ENCODE results near the gene EPS8L1. TPM values are rescaled to one million over a fixed set of nuclear protein-coding genes. Genes with fewer than 3 reads are reported as not detected.

EPS8L1 gene
- total and polyA plus RNA-seq, 2 donors (not counting 1 experiment from before 2014, with no cell fraction given) = 0.72 to 1.0 TPM

GRCh38 chr19:55070466-55071128 is 5.1 kb upstream of the EPS8L1 start:
- Mint-ChIP-seq H3K9me3 (ENCODE audit: insufficient read depth) (no peaks in the 10 kb centered on the region), H3K4me3 (no peak overlapping the region), H3K27me3 (peaks cover 59% of the 10 kb centered on the region), H3K27ac (no peak overlapping the region), H3K4me1 (peaks cover 9% of the 10 kb centered on the region)
- TF ChIP-seq CTCF (IDR thresholded peaks at IDR 0.05) (no peak), EZH2 (IDR thresholded peaks at IDR 0.05; ENCODE audit: borderline replicate concordance, insufficient read depth, low read depth, low read length, poor library complexity, severe bottlenecking) (no peak)
- Histone ChIP-seq H4K20me1 (ENCODE audit: control insufficient read depth, insufficient read depth, low read length, poor library complexity, severe bottlenecking) (no peaks in the 10 kb centered on the region), H3K9me3 (ENCODE audit: control extremely low read depth in 1 of 3, control insufficient read depth in 2 of 3, insufficient read depth in 1 of 3, low read length in 2 of 3) (peaks cover 0 to 34% (median 2%) of the 10 kb centered on the region in 3 donors), H3K4me3 (ENCODE audit: control extremely low read depth in 1 of 5, extremely low read depth in 1 of 5, insufficient read depth in 1 of 5, low read depth in 2 of 5, low read length in 4 of 5) (no peak overlapping the region), H3K4me1 (ENCODE audit: control insufficient read depth in 2 of 2, insufficient read depth in 2 of 2, low read length in 2 of 2) (peaks cover 10% of the 10 kb centered on the region in 2 donors), H2AFZ (ENCODE audit: insufficient read depth, low read depth, low read length, poor library complexity, severe bottlenecking) (no peak overlapping the region), H3K27ac (ENCODE audit: low read length in 2 of 2) (no peak overlapping the region), H3K27me3 (replicated peaks in 1 of 4; ENCODE audit: control extremely low read depth in 1 of 4, control insufficient read depth in 3 of 4, insufficient read depth in 4 of 4, low read length in 3 of 4) (peaks cover 0 to 66% (median 26%) of the 10 kb centered on the region in 4 experiments), H3K36me3 (replicated peaks in 1 of 2; ENCODE audit: control extremely low read depth in 1 of 2, control insufficient read depth in 1 of 2, extremely low read depth in 1 of 2, insufficient read depth in 2 of 2, low read length in 1 of 2) (no peaks in the 10 kb centered on the region), H3K4me2 (replicated peaks; ENCODE audit: low read depth, low read length, poor library complexity, severe bottlenecking) (no peak overlapping the region), H3K79me2 (ENCODE audit: control insufficient read depth, insufficient read depth, low read length) (no peaks in the 10 kb centered on the region), H3K9ac (ENCODE audit: low read length) (no peak overlapping the region)
- POLR2A ChIA-PET = no interaction called here
- intact Hi-C loops (cut with micrococcal nuclease) = no loop called here
- ATAC-seq (ENCODE audit: low read depth) (no peak), DNase-seq (no peak)
- CTCF ChIA-PET = interaction anchor here (1.0 kb wide), 1 partner anchor 15 kb away, joined by 3 read pairs; no protein-coding TSS in a partner anchor
- 96% methylated on average over 6 of the region's 10 CpGs for WGBS (ENCODE audit: insufficient coverage)

DNA sequence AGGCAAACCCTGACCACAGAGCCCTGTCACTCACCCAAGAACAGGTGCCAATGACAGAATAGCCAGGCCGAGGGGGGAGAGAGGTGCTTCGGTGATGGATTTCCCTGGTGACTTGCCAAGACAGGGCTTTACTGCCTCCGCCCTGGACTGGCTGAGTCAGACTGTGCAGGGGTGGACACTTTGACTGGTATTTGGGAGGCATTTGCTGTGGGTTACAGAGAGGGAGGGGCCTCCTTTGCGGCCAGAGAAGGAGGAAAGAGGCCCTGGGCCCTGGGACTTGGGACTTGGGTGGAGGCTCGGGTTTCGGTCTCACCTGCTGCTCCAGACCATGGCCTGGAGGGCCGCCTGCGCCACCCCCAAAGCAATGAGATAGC is 4.6 kb upstream of the EPS8L1 start:
- no peak overlapping the region for H3K4me3 Mint-ChIP-seq

More for the DNA sequence above, 4.6 kb upstream of the EPS8L1 start:
- no peak overlapping the region for H3K4me2 ChIP-seq (replicated peaks; ENCODE audit: low read depth, low read length, poor library complexity, severe bottlenecking)
- H3K4me3 ChIP-seq (ENCODE audit: control extremely low read depth in 1 of 5, extremely low read depth in 1 of 5, insufficient read depth in 1 of 5, low read depth in 2 of 5, low read length in 4 of 5) = no peak overlapping the region
- no peak for TF ChIP-seq CTCF (IDR thresholded peaks at IDR 0.05)
- no peak for TF ChIP-seq EZH2 (IDR thresholded peaks at IDR 0.05; ENCODE audit: borderline replicate concordance, insufficient read depth, low read depth, low read length, poor library complexity, severe bottlenecking)
- H3K36me3 ChIP-seq (replicated peaks in 1 of 2; ENCODE audit: control extremely low read depth in 1 of 2, control insufficient read depth in 1 of 2, extremely low read depth in 1 of 2, insufficient read depth in 2 of 2, low read length in 1 of 2) = no peaks in the 10 kb centered on the region
- H3K79me2 ChIP-seq (ENCODE audit: control insufficient read depth, insufficient read depth, low read length) = no peaks in the 10 kb centered on the region
- peaks cover 59% of the 10 kb centered on the region for H3K27me3 Mint-ChIP-seq
- ATAC-seq (ENCODE audit: low read depth) (no peak), DNase-seq (no peak)
- no peak overlapping the region for H3K27ac Mint-ChIP-seq
- 73% methylated on average over 5 of the region's 8 CpGs for WGBS (ENCODE audit: insufficient coverage)
- no peaks in the 10 kb centered on the region for H3K9me3 Mint-ChIP-seq (ENCODE audit: insufficient read depth)
- intact Hi-C loops (cut with micrococcal nuclease) = no loop called here
- no peaks in the 10 kb centered on the region for H4K20me1 ChIP-seq (ENCODE audit: control insufficient read depth, insufficient read depth, low read length, poor library complexity, severe bottlenecking)
- CTCF ChIA-PET = no interaction called here
- H2AFZ ChIP-seq (ENCODE audit: insufficient read depth, low read depth, low read length, poor library complexity, severe bottlenecking) = no peak overlapping the region
- peaks cover 9% of the 10 kb centered on the region for H3K4me1 Mint-ChIP-seq
- H3K27ac ChIP-seq (ENCODE audit: low read length in 2 of 2) = no peak overlapping the region
- no peak overlapping the region for H3K9ac ChIP-seq (ENCODE audit: low read length)
- H3K9me3 ChIP-seq (ENCODE audit: control extremely low read depth in 1 of 3, control insufficient read depth in 2 of 3, insufficient read depth in 1 of 3, low read length in 2 of 3) = peaks cover 0 to 34% (median 2%) of the 10 kb centered on the region in 3 donors
- H3K27me3 ChIP-seq (replicated peaks in 1 of 4; ENCODE audit: control extremely low read depth in 1 of 4, control insufficient read depth in 3 of 4, insufficient read depth in 4 of 4, low read length in 3 of 4) = peaks cover 0 to 64% (median 26%) of the 10 kb centered on the region in 4 experiments
- peaks cover 10% of the 10 kb centered on the region in 2 donors for H3K4me1 ChIP-seq (ENCODE audit: control insufficient read depth in 2 of 2, insufficient read depth in 2 of 2, low read length in 2 of 2)
- POLR2A ChIA-PET = no interaction called here

All from B cell (primary cell).